Mesenchymal stem cell (in vitro differentiated cells and primary cell): Measurements from ENCODE around the gene PARN.
"Not testable (repeated sequence)": the region's sequence is repeated elsewhere in the genome, so short reads cannot be mapped to it uniquely, and the experiment has no call there.

Source experiments
- DNase-seq: peaks from one replicate; pipeline ENCODE4 v3.0.0-alpha.2; 2013
- H2AFZ ChIP-seq: one replicate; pipeline ENCODE4 v1.6.1; 2013; ENCODE audit warnings: low read depth, mild to moderate bottlenecking, control low read depth, inconsistent platforms, low read length, moderate library complexity
- H2AK5ac ChIP-seq: 2 replicates; pipeline ENCODE4 v1.6.1; 2013; ENCODE audit warnings: low read length, moderate library complexity, mild to moderate bottlenecking, inconsistent platforms; ENCODE audit not compliant: severe bottlenecking
- H2BK120ac ChIP-seq: one replicate; pipeline ENCODE4 v1.6.1; 2013; ENCODE audit warnings: low read depth, mild to moderate bottlenecking, inconsistent platforms, low read length, moderate library complexity
- H2BK12ac ChIP-seq, 2 experiments: one replicate each; pipeline ENCODE4 v1.6.1; 2013; ENCODE audit warnings: inconsistent platforms in 2 of 2, low read length in 2 of 2, mild to moderate bottlenecking in 2 of 2, moderate library complexity in 2 of 2, control low read depth in 1 of 2
- H2BK15ac ChIP-seq: one replicate; pipeline ENCODE4 v1.6.1; 2013; ENCODE audit warnings: mild to moderate bottlenecking, low read depth, inconsistent platforms; ENCODE audit not compliant: poor library complexity, severe bottlenecking
- H2BK5ac ChIP-seq: 2 replicates; pipeline ENCODE4 v1.6.1; 2013; ENCODE audit warnings: low read depth, mild to moderate bottlenecking, low read length, control low read depth, inconsistent platforms; ENCODE audit not compliant: poor library complexity, severe bottlenecking
- H3K14ac ChIP-seq, 2 experiments: one replicate each; pipeline ENCODE4 v1.6.1; 2013; ENCODE audit warnings: inconsistent platforms in 2 of 2, low read length in 2 of 2, control low read depth in 1 of 2, mild to moderate bottlenecking in 1 of 2, moderate library complexity in 1 of 2
- H3K18ac ChIP-seq, 2 experiments: one replicate each; pipeline ENCODE4 v1.6.1; 2013; ENCODE audit warnings: inconsistent platforms in 2 of 2, low read length in 2 of 2, control low read depth in 1 of 2, low read depth in 1 of 2, mild to moderate bottlenecking in 1 of 2
- H3K23ac ChIP-seq, 2 experiments: one replicate each; pipeline ENCODE4 v1.6.1; 2013; ENCODE audit warnings: inconsistent platforms in 2 of 2, low read length in 2 of 2, mild to moderate bottlenecking in 2 of 2, moderate library complexity in 2 of 2, control low read depth in 1 of 2
- H3K27ac ChIP-seq: 2 replicates; pipeline ENCODE4 v1.5.1; 2013; ENCODE audit warnings: mild to moderate bottlenecking, moderate library complexity, low read length, control low read depth, inconsistent platforms; ENCODE audit not compliant: poor library complexity, severe bottlenecking
- H3K27me3 ChIP-seq, 2 experiments: 2 replicates each; pipeline versions ENCODE4 v1.6.1 to v1.7.0; 2013; ENCODE audit warnings: low read length in 2 of 2, mild to moderate bottlenecking in 2 of 2, moderate library complexity in 2 of 2, control low read depth in 1 of 2, inconsistent platforms in 1 of 2; ENCODE audit not compliant: control insufficient read depth in 1 of 2, insufficient read depth in 1 of 2
- H3K36me3 ChIP-seq, 2 experiments: 2 replicates each; pipeline versions ENCODE4 v1.6.1 to v1.7.0; 2013; ENCODE audit warnings: low read length in 2 of 2, control low read depth in 1 of 2, inconsistent platforms in 1 of 2, low read depth in 1 of 2, mild to moderate bottlenecking in 1 of 2; ENCODE audit not compliant: insufficient read depth in 2 of 2, control insufficient read depth in 1 of 2
- H3K4ac ChIP-seq, 2 experiments: one replicate each; pipeline ENCODE4 v1.6.1; 2013; ENCODE audit warnings: inconsistent platforms in 2 of 2, low read length in 2 of 2, mild to moderate bottlenecking in 2 of 2, moderate library complexity in 2 of 2, control low read depth in 1 of 2, low read depth in 1 of 2
- H3K4me1 ChIP-seq: 2 replicates; pipeline ENCODE4 v1.6.1; 2013; ENCODE audit warnings: low read depth, low read length, control low read depth; ENCODE audit not compliant: control insufficient read depth, insufficient read depth
- H3K4me2 ChIP-seq: 2 replicates; pipeline ENCODE4 v1.6.1; 2013; ENCODE audit warnings: low read length, mild to moderate bottlenecking, inconsistent platforms; ENCODE audit not compliant: poor library complexity, severe bottlenecking
- H3K4me3 ChIP-seq, 2 experiments: 2 replicates each; pipeline versions ENCODE4 v1.5.1 to v1.7.0; 2013; ENCODE audit warnings: low read length in 2 of 2, mild to moderate bottlenecking in 2 of 2, control low read depth in 1 of 2, low read depth in 1 of 2; ENCODE audit not compliant: insufficient read depth in 1 of 2
- H3K79me1 ChIP-seq: replicated peaks from 2 replicates; pipeline ENCODE4 v1.6.1; 2013; ENCODE audit warnings: mild to moderate bottlenecking, control low read depth, low read length, inconsistent platforms; ENCODE audit not compliant: poor library complexity, severe bottlenecking
- H3K9ac ChIP-seq: 2 replicates; pipeline ENCODE4 v1.7.0; 2013; ENCODE audit warnings: mild to moderate bottlenecking, low read length, moderate library complexity
- H3K9me3 ChIP-seq: 2 replicates; pipeline ENCODE4 v1.7.0; 2013; ENCODE audit warnings: mild to moderate bottlenecking, low read length; ENCODE audit not compliant: control insufficient read depth
- H4K8ac ChIP-seq: one replicate; pipeline ENCODE4 v1.6.1; 2013; ENCODE audit warnings: inconsistent platforms, mild to moderate bottlenecking, low read length, moderate library complexity
- H4K91ac ChIP-seq: one replicate; pipeline ENCODE4 v1.6.1; 2013; ENCODE audit warnings: mild to moderate bottlenecking, low read length, inconsistent platforms
- WGBS: methylation state at CpG from one replicate; pipeline ENCODE4 v1.1.7; 2013; ENCODE audit warnings: mixed read lengths; 5-methylcytosine and 5-hydroxymethylcytosine counted together

PARN gene

DNA sequence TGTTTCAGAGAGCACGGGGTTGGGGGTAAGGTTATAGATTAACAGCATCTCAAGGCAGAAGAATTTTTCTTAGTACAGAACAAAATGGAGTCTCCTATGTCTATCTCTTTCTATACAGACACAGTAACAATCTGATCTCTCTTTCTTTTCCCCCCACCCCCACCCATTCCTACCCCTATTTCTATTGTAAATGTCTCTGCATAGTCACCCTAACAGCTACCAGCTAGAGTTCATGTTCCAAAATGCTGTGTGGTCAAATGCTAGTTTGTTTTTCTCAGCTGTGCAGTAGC is 6.8 kb upstream of the PARN start:
- not testable (repeated sequence) for H3K4me2 ChIP-seq, DNase-seq, H3K4me3 ChIP-seq, H2BK120ac ChIP-seq, H4K8ac ChIP-seq, H2BK15ac ChIP-seq, H3K9me3 ChIP-seq, H2AFZ ChIP-seq, H3K18ac ChIP-seq, H3K27me3 ChIP-seq, H3K79me1 ChIP-seq, H2BK5ac ChIP-seq, H3K14ac ChIP-seq, H3K4ac ChIP-seq, H3K9ac ChIP-seq, H4K91ac ChIP-seq, H3K23ac ChIP-seq, H2BK12ac ChIP-seq
- WGBS = no CpG with 5 or more reads among the region's 1 CpG
- Histone ChIP-seq H3K36me3 (peaks cover 14 to 52% of the 10 kb centered on the region in 2 experiments), H3K4me1 (peaks cover 14% of the 10 kb centered on the region), H3K27ac (peak overlapping the region; percentile 50), H2AK5ac (peak overlapping the region; percentile 3)

DNA sequence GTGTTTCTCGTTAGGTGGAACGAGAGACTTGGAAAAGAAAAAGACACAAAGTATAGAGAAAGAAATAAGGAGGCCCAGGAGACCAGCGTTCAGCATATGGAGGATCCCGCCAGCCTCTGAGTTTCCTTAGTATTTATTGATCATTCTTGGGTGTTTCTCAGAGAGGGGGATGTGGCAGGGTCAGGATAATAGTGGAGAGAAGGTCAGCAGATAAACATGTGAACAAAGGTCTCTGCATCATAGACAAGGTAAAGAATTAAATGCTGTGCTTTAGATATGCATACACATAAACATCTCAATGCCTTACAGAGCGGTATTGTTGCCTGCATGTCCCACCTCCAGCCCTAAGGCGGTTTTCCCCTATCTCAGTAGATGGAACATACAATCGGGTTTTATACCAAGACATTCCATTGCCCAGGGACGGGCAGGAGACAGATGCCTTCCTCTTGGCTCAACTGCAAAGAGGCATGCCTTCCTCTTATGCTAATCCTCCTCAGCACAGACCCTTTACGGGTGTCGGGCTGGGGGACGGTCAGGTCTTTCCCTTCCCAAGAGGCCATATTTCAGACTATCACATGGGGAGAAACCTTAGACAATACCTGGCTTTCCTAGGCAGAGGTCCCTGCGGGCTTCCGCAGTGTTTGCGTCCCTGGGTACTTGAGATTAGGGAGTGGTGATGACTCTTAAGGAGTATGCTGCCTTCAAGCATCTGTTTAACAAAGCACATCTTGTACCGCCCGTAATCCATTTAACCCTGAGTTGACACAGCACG is 6.3 kb upstream of the PARN start:
- 70% methylated on average over 7 of the region's 17 CpGs for WGBS

DNA sequence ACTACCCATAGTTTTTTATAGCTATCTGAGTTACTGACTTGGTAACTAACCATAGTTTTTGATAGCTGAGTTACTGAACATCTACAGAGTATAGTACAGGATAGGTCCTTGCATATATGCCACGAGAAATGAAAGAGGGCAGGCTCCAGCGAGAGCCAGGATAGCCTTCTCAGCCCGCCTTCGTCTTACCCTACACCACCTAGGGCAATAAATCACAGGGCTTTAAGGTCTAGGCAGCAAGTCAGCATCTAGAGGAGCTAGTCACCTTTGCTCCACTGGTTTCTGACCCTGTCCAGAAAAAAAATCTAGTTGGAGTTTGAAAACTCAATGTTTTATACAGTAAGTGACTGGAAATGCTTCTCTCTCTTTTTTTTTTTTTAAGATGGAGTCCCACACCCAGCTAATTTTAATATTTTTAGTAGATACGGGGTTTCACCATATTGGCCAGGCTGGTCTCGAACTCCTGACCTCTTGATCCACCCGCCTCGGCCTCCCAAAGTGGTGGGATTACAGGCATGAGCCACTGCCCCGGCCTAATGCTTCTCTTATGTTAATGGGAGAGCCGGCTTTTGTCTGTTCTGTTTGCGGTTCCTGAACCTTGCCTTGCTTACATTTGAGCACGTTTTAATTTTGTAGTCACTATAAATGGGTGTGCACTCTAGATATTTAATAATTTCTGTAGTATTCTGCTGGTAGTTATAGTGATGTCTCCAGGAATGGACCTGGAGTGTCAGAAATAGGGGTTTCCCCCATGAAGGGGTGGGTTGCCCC is 5.5 kb upstream of the PARN start:
- no peak overlapping the region for H4K8ac ChIP-seq
- H3K4me2 ChIP-seq = no peak overlapping the region
- no peak overlapping the region for H2BK5ac ChIP-seq
- no peak overlapping the region for H3K4ac ChIP-seq
- H3K18ac ChIP-seq = no peak overlapping the region
- H2AK5ac ChIP-seq = no peak overlapping the region
- H3K36me3 ChIP-seq = peaks cover 14 to 40% of the 10 kb centered on the region in 2 experiments
- no peaks in the 10 kb centered on the region for H3K9me3 ChIP-seq
- WGBS = 84% methylated on average over 12 of the region's 12 CpGs
- H2BK12ac ChIP-seq = no peak overlapping the region
- H3K9ac ChIP-seq = peak overlapping the region; percentile 20
- no peak overlapping the region for H3K27ac ChIP-seq
- no peak for DNase-seq
- H3K23ac ChIP-seq = no peak overlapping the region
- no peak overlapping the region for H3K4me3 ChIP-seq
- no peak overlapping the region for H2AFZ ChIP-seq
- H2BK120ac ChIP-seq = no peak overlapping the region
- H3K27me3 ChIP-seq = no peaks in the 10 kb centered on the region
- H3K14ac ChIP-seq = no peak overlapping the region
- no peak overlapping the region for H4K91ac ChIP-seq
- H3K4me1 ChIP-seq = peaks cover 15% of the 10 kb centered on the region
- peaks cover 4% of the 10 kb centered on the region for H3K79me1 ChIP-seq
- H2BK15ac ChIP-seq = no peak overlapping the region

More for the DNA sequence above, 6.3 kb upstream of the PARN start:
- H3K18ac ChIP-seq, DNase-seq, H2AFZ ChIP-seq, H4K8ac ChIP-seq, H3K23ac ChIP-seq, H2AK5ac ChIP-seq, H2BK12ac ChIP-seq, H3K27me3 ChIP-seq, H3K9ac ChIP-seq, H3K4ac ChIP-seq, H3K9me3 ChIP-seq, H3K4me3 ChIP-seq, H3K79me1 ChIP-seq, H2BK15ac ChIP-seq, H2BK120ac ChIP-seq, H3K14ac ChIP-seq, H4K91ac ChIP-seq, H2BK5ac ChIP-seq: not testable (repeated sequence)
- Histone ChIP-seq H3K4me2 (peak overlapping the region; percentile 11), H3K36me3 (peaks cover 14 to 48% of the 10 kb centered on the region in 2 experiments), H3K27ac (peak overlapping the region; percentile 17), H3K4me1 (peaks cover 15% of the 10 kb centered on the region)

DNA sequence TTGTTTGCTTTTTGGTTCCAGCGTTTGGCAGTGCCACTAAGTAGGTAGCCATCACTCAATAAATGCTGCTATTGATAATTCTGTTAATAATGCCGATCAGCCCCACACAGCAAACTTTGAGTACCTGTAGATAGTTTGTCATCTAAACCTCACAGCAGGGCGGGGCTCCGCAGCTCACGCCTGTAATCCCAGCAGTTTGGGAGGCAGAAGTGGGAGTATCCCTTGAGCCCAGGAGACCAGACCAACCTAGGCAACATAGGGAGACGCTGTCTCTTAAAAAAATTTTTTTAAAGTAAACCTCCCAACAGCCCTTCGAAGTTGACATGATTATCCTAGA is 4.3 kb upstream of the PARN start:
- H3K4ac ChIP-seq = no peak overlapping the region
- peak overlapping the region; percentile 87 for H3K4me2 ChIP-seq
- H3K79me1 ChIP-seq = peaks cover 8% of the 10 kb centered on the region
- no peak overlapping the region for H3K18ac ChIP-seq
- H3K14ac ChIP-seq = no peak overlapping the region
- H3K27ac ChIP-seq = no peak overlapping the region
- no peak overlapping the region for H2AFZ ChIP-seq
- no peak overlapping the region for H2BK120ac ChIP-seq
- H3K4me1 ChIP-seq = peaks cover 14% of the 10 kb centered on the region
- peaks cover 8 to 28% of the 10 kb centered on the region in 2 experiments for H3K36me3 ChIP-seq
- 79% methylated on average over 5 of the region's 7 CpGs for WGBS
- H4K91ac ChIP-seq = no peak overlapping the region
- no peak overlapping the region for H3K23ac ChIP-seq
- H3K9ac ChIP-seq = peak overlapping the region; percentile 99
- no peaks in the 10 kb centered on the region for H3K27me3 ChIP-seq
- no peak overlapping the region for H2BK12ac ChIP-seq
- no peak overlapping the region for H2AK5ac ChIP-seq
- DNase-seq = no peak
- H4K8ac ChIP-seq = no peak overlapping the region
- H2BK15ac ChIP-seq = no peak overlapping the region
- H2BK5ac ChIP-seq = no peak overlapping the region
- no peaks in the 10 kb centered on the region for H3K9me3 ChIP-seq
- H3K4me3 ChIP-seq = peak overlapping the region in 1 of 2 experiments; percentile 97
